HEK293T (cell line): ENCODE measurements around the gene RIMS1.

Source experiments
- BHLHE40 ChIP-seq: fragments of 450-650 bp; IDR thresholded peaks from 2 replicates; pipeline ENCODE4 v1.6.1; 2016; ENCODE audit warnings: mild to moderate bottlenecking, moderate library complexity, borderline replicate concordance
- ELF4 ChIP-seq: fragments of 450-650 bp; IDR thresholded peaks from 2 replicates; pipeline ENCODE4 v1.6.1; 2017; ENCODE audit warnings: antibody characterized with exemption
- FOXA1 ChIP-seq: fragments of 450-650 bp; IDR thresholded peaks from 2 replicates; pipeline ENCODE4 v1.6.1; 2016; ENCODE audit warnings: mild to moderate bottlenecking
- FOXM1 ChIP-seq: fragments of 450-650 bp; IDR thresholded peaks from 2 replicates; pipeline ENCODE4 v1.6.1; 2017; ENCODE audit warnings: mild to moderate bottlenecking, borderline replicate concordance
- L3MBTL2 ChIP-seq: fragments of 450-650 bp; conservative IDR thresholded peaks from 2 replicates; pipeline ENCODE4 v1.6.1; 2016; ENCODE audit warnings: mild to moderate bottlenecking
- LEF1 ChIP-seq: fragments of 450-650 bp; IDR thresholded peaks from 2 replicates; pipeline ENCODE4 v1.6.1; 2017; ENCODE audit warnings: mild to moderate bottlenecking, borderline replicate concordance
- PKNOX1 ChIP-seq: fragments of 450-650 bp; IDR thresholded peaks from 2 replicates; pipeline ENCODE4 v1.6.1; 2016
- SP1 ChIP-seq: fragments of 450-650 bp; IDR thresholded peaks from 2 replicates; pipeline ENCODE4 v1.6.1; 2017
- SUZ12 ChIP-seq: fragments of 450-650 bp; IDR thresholded peaks from 2 replicates; pipeline ENCODE4 v1.6.1; 2016; ENCODE audit warnings: mild to moderate bottlenecking
- TARDBP ChIP-seq: fragments of 450-650 bp; IDR thresholded peaks from 2 replicates; pipeline ENCODE4 v1.6.1; 2016
- ZNF384 ChIP-seq: fragments of 450-650 bp; IDR thresholded peaks from 2 replicates; pipeline ENCODE4 v1.6.1; 2016

GRCh38 chr6:72140795-72141194 is 254.4 kb downstream of the RIMS1 start:
- TF ChIP-seq SUZ12 (no peak), BHLHE40 (no peak), SP1 (no peak), FOXM1 (no peak), FOXA1 (no peak), L3MBTL2 (no peak), PKNOX1 (no peak), ELF4 (no peak), TARDBP (no peak), LEF1 (no peak), ZNF384 (no peak)
